T-helper 1 cell treated with Interleukin-12 subunit alpha and Interleukin-12 subunit beta and Interleukin-4 antibody, amounts not matched to agents 30 ng/mL and 1 ng/mL, for 36 hours (primary cell): Measurements from ENCODE around the gene ATOH8. TPM values are rescaled to one million over a fixed set of nuclear protein-coding genes. Genes with fewer than 3 reads are reported as not detected.
"Not testable (repeated sequence)": the region's sequence is repeated elsewhere in the genome, so short reads cannot be mapped to it uniquely, and the experiment has no call there.

Experiments
- intact Hi-C: fragments of 100-400 bp; cut with micrococcal nuclease; formaldehyde crosslinking; loops from one replicate; pipeline ENCODE4 v1.15.1; 2024
- total RNA-seq: library from RNA; stranded (reverse); gene quantifications from 2 replicates; pipeline ENCODE4 v1.2.3, GENCODE V29; 2022

The ATOH8 gene
- total RNA-seq, 1 donor from 2014 or later, result 1.8 TPM

DNA sequence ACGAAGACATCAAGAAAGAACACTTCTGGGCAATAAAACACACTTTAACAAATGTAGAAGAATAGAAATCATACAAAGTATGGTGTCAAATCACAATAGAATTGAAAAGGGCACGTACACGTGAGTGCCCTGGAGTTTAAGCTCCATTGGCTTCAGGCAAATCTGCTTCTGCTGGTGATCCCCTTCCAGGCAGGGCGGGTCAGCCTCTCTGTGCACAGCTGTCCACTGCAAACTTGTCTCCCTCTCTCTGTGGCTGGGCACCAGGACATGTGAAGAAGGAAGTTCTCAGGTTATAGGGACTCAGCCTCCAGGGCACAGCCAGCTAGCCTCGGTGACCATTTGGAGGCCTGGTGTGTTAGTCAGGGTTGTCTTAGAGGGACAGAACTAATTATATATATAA, 69.0 kb downstream of the ATOH8 start:
- intact Hi-C loops, result no loop called here

DNA sequence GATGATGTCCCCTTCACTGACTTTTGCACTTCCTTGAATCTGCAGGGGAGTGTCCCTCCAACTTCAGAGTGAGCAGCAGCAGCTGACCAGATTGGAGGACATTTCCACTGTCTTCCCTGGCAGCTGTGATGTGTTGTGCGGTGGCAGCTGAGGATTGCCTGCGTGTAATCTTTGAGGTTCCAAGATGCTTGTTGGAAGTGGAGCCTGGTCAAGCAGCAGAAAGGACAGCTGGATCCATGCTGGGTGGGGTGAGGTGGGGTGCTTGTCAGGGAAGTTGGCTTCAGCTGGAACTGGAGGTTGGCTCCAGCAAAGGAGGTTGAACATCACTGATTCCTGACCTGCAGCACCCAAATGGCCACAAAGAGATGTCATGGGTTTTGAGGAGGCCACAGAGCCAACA, 70.2 kb downstream of the ATOH8 start:
- intact Hi-C loops, result no loop called here

DNA sequence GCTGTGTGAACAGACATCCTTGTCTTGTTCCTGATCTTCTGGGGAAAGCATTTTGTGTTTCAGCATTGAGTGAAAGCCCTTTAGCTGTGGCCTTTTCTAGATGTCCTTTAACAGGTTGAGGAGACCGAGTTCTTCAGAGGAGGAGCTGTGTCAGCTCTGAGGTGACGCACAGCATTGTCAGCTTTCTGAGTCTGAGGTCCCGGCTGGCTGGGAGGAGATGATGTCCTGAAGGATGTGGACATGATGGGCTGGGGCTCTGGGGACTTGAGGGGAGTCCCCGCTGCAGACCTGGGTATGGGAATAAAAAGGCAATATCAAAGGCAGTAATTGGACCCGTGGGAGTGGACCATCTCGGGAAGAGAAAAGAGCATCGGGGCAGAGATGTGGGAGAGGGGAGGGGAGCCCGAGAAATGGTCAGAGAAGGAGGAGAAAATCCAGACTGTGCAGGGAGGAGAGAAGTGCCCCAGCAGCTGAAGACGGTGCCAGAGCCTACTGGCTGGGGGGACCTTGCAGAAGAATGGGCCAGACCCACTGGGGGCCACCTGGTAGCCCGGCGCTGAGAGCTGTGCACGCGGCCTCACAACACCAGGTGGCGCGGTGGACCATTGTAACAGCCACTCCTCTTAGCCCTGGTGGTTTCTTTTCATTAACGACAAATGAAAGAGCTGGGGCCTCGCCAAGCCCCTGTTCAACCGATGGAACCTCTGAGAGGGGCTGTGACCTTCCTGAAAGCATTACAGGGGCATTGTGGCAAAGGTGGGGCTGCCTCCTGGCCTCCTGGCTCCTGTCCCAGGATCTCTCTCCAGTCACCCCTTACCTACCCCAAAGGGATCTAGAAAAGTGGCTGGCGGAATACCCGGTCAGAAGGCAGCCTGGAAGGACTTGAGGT, 73.4 kb downstream of the ATOH8 start:
- intact Hi-C loops, result loop anchor here (1.0 kb wide), 5 partner anchors 26 to 278 kb away; partner anchors contain the start of gene POLR1A

DNA sequence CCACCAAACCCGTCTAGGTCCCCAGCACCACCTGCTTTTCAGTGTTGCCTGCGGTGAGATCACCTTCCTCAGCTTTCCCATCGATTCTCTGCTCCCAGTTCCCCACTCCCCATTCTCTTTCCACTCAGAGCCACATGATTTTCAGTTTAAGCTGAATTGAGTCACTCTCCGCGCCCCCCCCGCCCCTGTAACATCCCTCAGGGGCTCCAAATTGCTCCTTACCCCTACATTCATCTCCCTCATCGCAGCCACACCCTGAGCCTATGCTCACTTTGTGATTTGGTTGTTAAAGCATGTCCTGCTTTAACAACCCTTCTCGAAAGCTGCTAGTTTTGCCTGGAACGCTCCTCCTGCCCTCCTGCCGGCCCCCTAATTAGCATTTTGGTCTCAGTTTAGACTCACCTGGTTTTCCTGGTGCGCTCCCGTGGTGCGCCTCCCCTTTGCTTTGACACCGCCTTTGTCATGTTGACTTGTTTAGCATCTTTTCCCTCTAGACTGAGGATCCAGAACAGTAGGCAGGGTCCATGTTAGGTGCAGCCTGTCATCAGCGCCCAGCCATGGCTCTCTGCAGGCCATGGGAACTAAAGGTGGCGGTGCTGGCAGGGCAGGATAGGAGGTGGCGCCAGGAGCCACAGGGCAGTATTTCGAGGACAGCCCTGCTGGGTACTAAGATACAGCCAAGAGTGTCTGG, 74.2 kb downstream of the ATOH8 start:
- intact Hi-C loops, result loop anchor here (1.0 kb wide), 5 partner anchors 25 to 277 kb away; partner anchors contain the start of gene POLR1A

DNA sequence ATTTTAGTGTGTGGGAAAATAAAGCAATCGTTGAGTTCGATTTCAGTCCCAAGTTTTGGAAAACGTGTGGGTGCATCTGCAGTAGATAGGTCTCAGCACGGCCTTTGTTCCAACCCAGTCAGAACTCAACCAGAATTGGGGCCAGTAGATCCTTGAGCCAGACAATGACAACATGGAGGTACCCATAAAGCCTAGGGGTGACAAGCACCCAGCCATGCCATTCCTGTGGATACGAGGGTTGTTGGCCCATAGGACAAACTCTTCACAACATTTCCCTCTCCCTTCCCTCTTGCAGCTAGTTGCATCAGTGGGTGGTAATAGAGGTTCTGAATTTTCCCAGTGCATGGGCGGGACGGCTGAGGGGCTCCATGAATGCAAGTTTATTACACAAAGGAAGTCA, 74.9 kb downstream of the ATOH8 start:
- intact Hi-C loops, result no loop called here

DNA sequence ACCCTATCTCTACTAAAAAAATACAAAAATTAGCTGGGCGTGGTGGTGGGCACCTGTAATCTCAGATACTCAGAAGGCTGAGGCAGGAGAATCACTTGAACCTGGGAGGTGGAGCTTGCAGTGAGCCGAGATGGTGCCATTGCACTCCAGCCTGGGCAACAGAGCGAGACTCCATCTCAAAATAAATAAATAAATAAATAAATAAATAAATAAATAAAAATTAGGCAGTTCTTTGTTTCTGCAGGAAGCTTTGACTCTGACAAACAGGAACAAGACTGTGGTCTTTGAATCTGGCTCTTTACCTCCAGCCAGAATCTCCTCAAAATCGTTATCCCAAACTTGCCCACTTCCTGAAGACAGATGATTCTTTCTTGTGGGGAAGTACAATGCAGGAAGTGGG, 75.6 kb downstream of the ATOH8 start:
- intact Hi-C loops, result not testable (repeated sequence)

DNA sequence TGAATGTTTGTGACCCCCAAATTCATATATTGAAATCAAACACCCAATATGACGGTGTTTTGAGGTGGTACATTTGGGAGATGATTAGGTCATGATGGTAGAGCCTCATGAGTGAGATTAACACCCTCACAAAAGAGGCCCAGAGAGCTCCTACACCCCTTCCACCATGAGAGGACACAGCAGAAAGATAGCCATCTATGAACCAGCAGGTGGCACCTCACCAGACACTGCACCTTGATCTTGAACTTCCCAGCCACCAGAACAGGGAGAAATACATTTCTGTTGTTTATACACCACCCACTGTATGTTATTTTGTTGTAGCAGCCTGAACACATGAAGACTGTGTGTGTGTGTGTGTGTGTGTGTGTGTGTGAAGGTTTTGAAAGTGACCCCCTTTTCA, 76.9 kb downstream of the ATOH8 start:
- intact Hi-C loops, result no loop called here

DNA sequence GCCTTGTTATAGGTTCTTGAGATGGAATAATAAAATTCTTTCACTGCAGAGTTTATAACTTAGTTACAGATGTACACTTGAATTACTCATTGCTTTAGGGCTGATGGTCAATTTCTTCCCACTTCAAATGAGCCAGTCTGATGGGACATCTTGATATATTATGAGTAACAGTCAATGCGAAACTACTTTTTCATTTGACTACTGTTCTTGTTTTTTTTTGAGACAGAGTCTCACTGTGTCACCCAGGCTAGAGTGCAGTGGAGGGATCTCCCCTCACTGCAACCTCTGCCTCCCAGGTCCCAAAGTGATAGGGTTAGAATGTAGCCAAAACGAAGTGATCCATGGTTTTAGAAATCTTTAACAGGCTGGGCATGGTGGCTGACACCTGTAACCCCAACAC, 77.9 kb downstream of the ATOH8 start:
- intact Hi-C loops, result no loop called here

DNA sequence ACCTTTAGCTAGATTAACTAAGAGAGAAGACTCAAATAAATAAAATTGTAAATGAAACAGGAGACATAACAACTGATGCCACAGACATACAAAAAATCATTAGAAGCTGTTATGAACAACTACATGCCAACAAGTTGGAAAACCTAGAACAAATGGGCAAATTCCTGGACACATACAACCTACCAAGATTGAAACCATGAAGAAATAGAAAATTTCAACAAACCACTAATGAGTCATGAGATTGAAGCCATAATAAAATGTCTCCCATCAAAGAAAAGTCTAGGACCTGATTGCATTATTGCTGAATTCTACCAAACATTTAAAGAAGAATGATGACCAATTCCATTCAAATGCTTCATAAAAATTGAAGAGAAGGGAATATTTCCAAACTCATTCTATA, 80.7 kb downstream of the ATOH8 start:
- intact Hi-C loops, result no loop called here

Other genes starting within 250 kb of the ATOH8 start
- 288 and 294 TPM in 2 replicates for gene MAT2A, start 214.8 kb upstream of the ATOH8 start, total RNA-seq
- 23.9 and 26.4 TPM in 2 replicates for gene GGCX, start 192.5 kb upstream of the ATOH8 start, total RNA-seq
- 146 and 147 TPM in 2 replicates for gene VAMP8, start 176.4 kb upstream of the ATOH8 start, total RNA-seq
- 60.8 and 68.7 TPM in 2 replicates for gene VAMP5, start 169.6 kb upstream of the ATOH8 start, total RNA-seq
- gene RNF181, start 158.2 kb upstream of the ATOH8 start, total RNA-seq, result 111 and 122 TPM in 2 replicates
- gene TMEM150A, start 151.3 kb upstream of the ATOH8 start, total RNA-seq, result 4.4 and 4.7 TPM in 2 replicates
- 44.8 and 45.2 TPM in 2 replicates for gene C2orf68, start 141.9 kb upstream of the ATOH8 start, total RNA-seq
- gene USP39, start 137.8 kb upstream of the ATOH8 start, total RNA-seq, result 76.3 and 81.8 TPM in 2 replicates
- gene SFTPB, start 85.8 kb upstream of the ATOH8 start, total RNA-seq, result not detected in 2 replicates
- 330 and 349 TPM in 2 replicates for gene GNLY, start 59.6 kb upstream of the ATOH8 start, total RNA-seq
- gene ST3GAL5, start 135.0 kb downstream of the ATOH8 start, total RNA-seq, result 54.7 and 56.7 TPM in 2 replicates